Measurements from ENCODE around the gene KCND3.

KCND3 gene

GRCh38 chr1:111956155-111956771 is 33.2 kb downstream of the KCND3 start:
- no peak for DNase-seq

GRCh38 chr1:111955755-111956154 is 33.7 kb downstream of the KCND3 start:
- DNase-seq, result no peak

- no peak for DNase-seq
These were observed 35.7 kb downstream of the KCND3 start for GRCh38 chr1:111953797-111954196.

GRCh38 chr1:111952125-111952657 is 37.3 kb downstream of the KCND3 start:
- DNase-seq, result peak; percentile 30

- DNase-seq, result no peak
These were observed 41.0 kb downstream of the KCND3 start for GRCh38 chr1:111948209-111949171.

GRCh38 chr1:111943846-111944749 is 45.4 kb downstream of the KCND3 start:
- DNase-seq, result no peak

GRCh38 chr1:111943066-111943465 is 46.4 kb downstream of the KCND3 start:
- DNase-seq, result no peak

GRCh38 chr1:111938536-111938935 is 50.9 kb downstream of the KCND3 start:
- DNase-seq, result no peak

- no peak for DNase-seq
These were observed 51.3 kb downstream of the KCND3 start for GRCh38 chr1:111938123-111938522.

- DNase-seq, result no peak
These were observed 52.2 kb downstream of the KCND3 start for GRCh38 chr1:111937147-111937725.

- no peak for DNase-seq
These were observed 55.2 kb downstream of the KCND3 start for GRCh38 chr1:111934106-111934852.

- no peak for DNase-seq
These were observed 59.1 kb downstream of the KCND3 start for GRCh38 chr1:111930356-111930755.

GRCh38 chr1:111928531-111928930 is 60.9 kb downstream of the KCND3 start:
- DNase-seq, result no peak

GRCh38 chr1:111927652-111928051 is 61.8 kb downstream of the KCND3 start:
- DNase-seq, result no peak

- no peak for DNase-seq
These were observed 64.7 kb downstream of the KCND3 start for GRCh38 chr1:111924786-111925185.

- DNase-seq, result no peak
These were observed 65.7 kb downstream of the KCND3 start for GRCh38 chr1:111923766-111924165.

- DNase-seq, result no peak
These were observed 67.5 kb downstream of the KCND3 start for GRCh38 chr1:111921948-111922347.

GRCh38 chr1:111920221-111921024 is 69.0 kb downstream of the KCND3 start:
- no peak for DNase-seq

- no peak for DNase-seq
These were observed 77.5 kb downstream of the KCND3 start for GRCh38 chr1:111911776-111912515.

GRCh38 chr1:111911061-111911460 is 78.4 kb downstream of the KCND3 start:
- no peak for DNase-seq
